Effector memory CD4-positive, alpha-beta T cell (primary cell): ENCODE measurements around the gene PHACTR3.

Experiments
- DNase-seq, 3 donors: peaks; one replicate each; pipeline ENCODE4 v3.0.0-alpha.2; 2020
- H3K27ac ChIP-seq: 2 replicates; pipeline ENCODE4 v1.7.0; 2013; ENCODE audit warnings: mild to moderate bottlenecking, low read length, moderate library complexity; ENCODE audit not compliant: insufficient read depth, poor library complexity, severe bottlenecking
- H3K27me3 ChIP-seq: replicated peaks from 2 replicates; pipeline ENCODE4 v1.7.0; 2013; ENCODE audit warnings: mild to moderate bottlenecking, low read length; ENCODE audit not compliant: insufficient read depth, control insufficient read depth, poor library complexity, severe bottlenecking
- H3K36me3 ChIP-seq: 2 replicates; pipeline ENCODE4 v1.7.0; 2013; ENCODE audit warnings: mild to moderate bottlenecking, low read length, moderate library complexity; ENCODE audit not compliant: control insufficient read depth, insufficient read depth
- H3K4me1 ChIP-seq: 2 replicates; pipeline ENCODE4 v1.7.0; 2013; ENCODE audit warnings: low read length, mild to moderate bottlenecking; ENCODE audit not compliant: control insufficient read depth, insufficient read depth, poor library complexity, severe bottlenecking
- H3K4me3 ChIP-seq: 2 replicates; pipeline ENCODE4 v1.7.0; 2013; ENCODE audit warnings: low read length, low read depth, mild to moderate bottlenecking; ENCODE audit not compliant: insufficient read depth, poor library complexity, severe bottlenecking
- H3K9me3 ChIP-seq: 2 replicates; pipeline ENCODE4 v1.7.0; 2013; ENCODE audit warnings: mild to moderate bottlenecking, low read length, moderate library complexity; ENCODE audit not compliant: control insufficient read depth

PHACTR3 gene

GRCh38 chr20:59771506-59772372 lies 167.4 kb downstream of the PHACTR3 start:
- H3K36me3 ChIP-seq = no peaks in the 10 kb centered on the region
- no peak for DNase-seq
- H3K4me1 ChIP-seq = no peaks in the 10 kb centered on the region
- H3K9me3 ChIP-seq = no peaks in the 10 kb centered on the region
- no peaks in the 10 kb centered on the region for H3K27me3 ChIP-seq
- H3K4me3 ChIP-seq = no peak overlapping the region
- no peak overlapping the region for H3K27ac ChIP-seq

- no peaks in the 10 kb centered on the region for H3K9me3 ChIP-seq
- no peak overlapping the region for H3K4me3 ChIP-seq
- no peaks in the 10 kb centered on the region for H3K4me1 ChIP-seq
- no peak overlapping the region for H3K27ac ChIP-seq
- DNase-seq = no peak
- H3K27me3 ChIP-seq = no peaks in the 10 kb centered on the region
- H3K36me3 ChIP-seq = no peaks in the 10 kb centered on the region
These were observed 168.0 kb downstream of the PHACTR3 start for GRCh38 chr20:59772373-59772705.

- H3K36me3 ChIP-seq = no peaks in the 10 kb centered on the region
- no peak overlapping the region for H3K4me3 ChIP-seq
- no peak for DNase-seq
These were observed 168.9 kb downstream of the PHACTR3 start for GRCh38 chr20:59772931-59773913.

GRCh38 chr20:59774204-59774641 lies 169.9 kb downstream of the PHACTR3 start:
- H3K4me1 ChIP-seq = no peaks in the 10 kb centered on the region
- no peak for DNase-seq
- no peak overlapping the region for H3K4me3 ChIP-seq
- no peaks in the 10 kb centered on the region for H3K27me3 ChIP-seq
- H3K27ac ChIP-seq = no peak overlapping the region
- H3K36me3 ChIP-seq = no peaks in the 10 kb centered on the region
- no peaks in the 10 kb centered on the region for H3K9me3 ChIP-seq

More at GRCh38 chr20:59772931-59773913, 168.9 kb downstream of the PHACTR3 start:
- Histone ChIP-seq H3K27ac (no peak overlapping the region), H3K9me3 (no peaks in the 10 kb centered on the region), H3K4me1 (no peaks in the 10 kb centered on the region), H3K27me3 (no peaks in the 10 kb centered on the region)

GRCh38 chr20:59774921-59775686 lies 170.8 kb downstream of the PHACTR3 start:
- H3K9me3 ChIP-seq = no peaks in the 10 kb centered on the region
- H3K4me1 ChIP-seq = no peaks in the 10 kb centered on the region
- DNase-seq = no peak
- no peaks in the 10 kb centered on the region for H3K27me3 ChIP-seq
- H3K36me3 ChIP-seq = no peaks in the 10 kb centered on the region
- no peak overlapping the region for H3K4me3 ChIP-seq
- H3K27ac ChIP-seq = no peak overlapping the region

- Histone ChIP-seq H3K36me3 (no peaks in the 10 kb centered on the region), H3K9me3 (no peaks in the 10 kb centered on the region), H3K27ac (no peak overlapping the region), H3K4me3 (no peak overlapping the region), H3K4me1 (no peaks in the 10 kb centered on the region), H3K27me3 (no peaks in the 10 kb centered on the region)
- DNase-seq = no peak
These were observed 171.3 kb downstream of the PHACTR3 start for GRCh38 chr20:59775687-59776055.

GRCh38 chr20:59776059-59776603 lies 171.8 kb downstream of the PHACTR3 start:
- DNase-seq = no peak
- Histone ChIP-seq H3K27me3 (no peaks in the 10 kb centered on the region), H3K4me1 (no peaks in the 10 kb centered on the region), H3K27ac (no peak overlapping the region), H3K36me3 (no peaks in the 10 kb centered on the region), H3K4me3 (no peak overlapping the region), H3K9me3 (no peaks in the 10 kb centered on the region)

GRCh38 chr20:59776626-59777330 lies 172.4 kb downstream of the PHACTR3 start:
- no peaks in the 10 kb centered on the region for H3K4me1 ChIP-seq
- no peak for DNase-seq
- no peaks in the 10 kb centered on the region for H3K9me3 ChIP-seq
- no peaks in the 10 kb centered on the region for H3K27me3 ChIP-seq
- no peaks in the 10 kb centered on the region for H3K36me3 ChIP-seq
- H3K4me3 ChIP-seq = no peak overlapping the region
- no peak overlapping the region for H3K27ac ChIP-seq

- Histone ChIP-seq H3K27ac (no peak overlapping the region), H3K4me1 (no peaks in the 10 kb centered on the region), H3K9me3 (no peaks in the 10 kb centered on the region), H3K36me3 (no peaks in the 10 kb centered on the region), H3K4me3 (no peak overlapping the region), H3K27me3 (no peaks in the 10 kb centered on the region)
- no peak for DNase-seq
These were observed 173.0 kb downstream of the PHACTR3 start for GRCh38 chr20:59777331-59777725.
